OCI-M1 (cell line): Measurements from ENCODE around the gene EXOC4.
"Not testable (repeated sequence)": the region's sequence is repeated elsewhere in the genome, so short reads cannot be mapped to it uniquely, and the experiment has no call there.

Experiments
- DNase-seq: peaks from one replicate; lab custom pipeline; 2025; lab: John Stamatoyannopoulos, UW

Gene EXOC4

GRCh38 chr7:133252858-133253518 is at the start of gene EXOC4:
Gene EXOC4, plus strand, starts transcription at chr7:133253078.
- peak; percentile 95 for DNase-seq

DNA sequence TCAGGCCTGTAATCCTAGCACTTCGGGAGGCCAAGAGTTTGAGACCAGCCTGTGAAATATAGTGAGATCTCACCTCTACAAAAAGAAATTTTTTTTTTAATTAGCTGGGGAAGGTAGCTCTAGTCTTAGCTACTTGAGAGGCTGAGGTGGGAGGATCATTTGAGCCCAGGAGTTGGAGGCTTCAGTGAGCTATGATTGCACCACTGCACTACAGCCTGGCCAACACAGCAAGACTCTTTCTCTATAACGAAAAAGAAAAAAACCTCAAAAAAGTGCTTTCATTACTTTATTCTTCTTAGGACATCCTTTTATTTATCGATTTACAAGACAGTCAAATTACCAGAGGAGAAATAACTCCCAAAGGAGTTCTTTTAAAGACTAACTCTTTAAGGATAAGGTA is 49.4 kb upstream of the EXOC4 start:
- no peak for DNase-seq

GRCh38 chr7:133207687-133208086 is 45.2 kb upstream of the EXOC4 start:
- DNase-seq, result peak; percentile 5

GRCh38 chr7:133210817-133211216 is 42.1 kb upstream of the EXOC4 start:
- DNase-seq, result not testable (repeated sequence)

GRCh38 chr7:133213772-133214171 is 39.1 kb upstream of the EXOC4 start:
- not testable (repeated sequence) for DNase-seq

- DNase-seq, result no peak
These were observed 35.1 kb upstream of the EXOC4 start for GRCh38 chr7:133217773-133218172.

- DNase-seq, result peak; percentile 68
These were observed 22.2 kb upstream of the EXOC4 start for GRCh38 chr7:133230591-133231194.

DNA sequence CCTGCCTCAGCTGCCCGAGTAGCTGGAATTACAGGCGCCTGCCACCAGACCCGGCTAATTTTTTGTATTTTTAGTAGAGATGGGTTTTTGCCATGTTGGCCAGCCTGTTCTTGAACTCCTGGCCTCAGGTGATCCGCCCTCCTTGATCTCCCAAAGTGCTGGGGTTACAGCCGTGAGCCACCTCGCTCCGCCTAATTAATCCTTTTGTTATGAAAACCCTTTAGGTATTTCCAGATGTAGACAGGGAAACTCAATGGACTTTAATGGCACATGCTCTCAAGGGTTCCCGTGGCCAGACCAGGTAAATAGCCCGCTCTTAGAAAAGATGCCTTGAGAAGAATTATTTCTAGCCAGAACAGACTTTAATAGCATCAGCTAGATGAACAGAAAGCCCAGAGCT is 19.7 kb upstream of the EXOC4 start:
- DNase-seq, result no peak

- no peak for DNase-seq
These were observed 17.7 kb upstream of the EXOC4 start for GRCh38 chr7:133234961-133235875.

DNA sequence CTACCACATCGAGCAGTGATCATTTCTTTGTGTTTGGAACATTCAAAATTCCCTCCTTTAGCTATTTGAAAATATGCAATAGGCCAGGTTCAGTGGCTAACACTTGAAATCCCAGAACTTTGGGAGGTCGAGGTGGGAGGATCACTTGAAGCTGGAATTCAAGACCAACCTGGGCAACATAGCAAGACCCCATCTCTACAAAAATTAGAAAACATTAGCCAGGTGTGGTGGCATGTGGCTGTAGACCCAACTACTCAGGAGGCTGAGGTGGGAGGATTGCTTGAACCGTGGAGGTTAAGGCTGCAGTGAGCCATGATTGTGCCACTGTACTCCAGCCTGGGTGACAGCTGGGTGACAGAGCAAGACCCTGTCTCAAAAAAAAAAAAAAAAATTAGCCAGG is 15.3 kb upstream of the EXOC4 start:
- DNase-seq, result no peak

GRCh38 chr7:133240302-133240701 is 12.6 kb upstream of the EXOC4 start:
- no peak for DNase-seq

- no peak for DNase-seq
These were observed 6.3 kb upstream of the EXOC4 start for GRCh38 chr7:133246558-133246957.

GRCh38 chr7:133248901-133249300 is 4.0 kb upstream of the EXOC4 start:
- no peak for DNase-seq

DNA sequence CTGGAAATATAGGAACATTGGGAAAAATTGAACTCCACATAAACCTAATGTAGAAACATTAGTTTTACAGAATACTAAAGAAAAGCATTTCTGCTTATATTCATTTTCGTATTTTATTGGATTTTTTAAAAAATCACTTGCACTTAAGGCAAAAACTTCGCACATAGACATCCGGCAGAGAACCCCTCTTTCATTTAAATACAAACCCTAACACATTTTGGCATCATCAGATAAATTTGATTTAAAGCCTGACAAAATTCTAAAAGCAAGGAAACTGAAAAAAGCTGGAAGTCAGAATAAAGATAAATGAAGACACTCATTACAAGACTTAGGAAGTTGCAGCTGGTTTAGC is 396 bp upstream of the EXOC4 start:
- no peak for DNase-seq

DNA sequence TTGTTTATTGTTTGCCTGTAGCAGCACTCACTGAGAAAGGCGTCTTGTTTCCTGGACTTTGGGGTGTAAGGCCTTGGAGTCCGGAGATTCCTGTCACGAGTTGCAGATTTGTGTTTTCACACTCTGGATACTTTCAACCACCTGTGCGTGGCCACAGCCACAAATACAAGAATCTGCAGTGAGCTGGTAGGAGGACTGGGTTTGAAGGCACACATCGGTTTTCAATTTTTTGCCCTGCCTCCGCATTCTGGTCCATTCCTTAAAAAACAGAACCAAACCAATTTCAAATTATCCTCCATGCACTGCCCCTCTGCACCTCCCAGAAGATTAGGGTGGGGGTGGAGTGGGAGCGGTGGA is 619 bp downstream of the EXOC4 start:
- DNase-seq, result peak; percentile 13

- DNase-seq, result no peak
These were observed 2.6 kb downstream of the EXOC4 start for GRCh38 chr7:133255486-133255885.

DNA sequence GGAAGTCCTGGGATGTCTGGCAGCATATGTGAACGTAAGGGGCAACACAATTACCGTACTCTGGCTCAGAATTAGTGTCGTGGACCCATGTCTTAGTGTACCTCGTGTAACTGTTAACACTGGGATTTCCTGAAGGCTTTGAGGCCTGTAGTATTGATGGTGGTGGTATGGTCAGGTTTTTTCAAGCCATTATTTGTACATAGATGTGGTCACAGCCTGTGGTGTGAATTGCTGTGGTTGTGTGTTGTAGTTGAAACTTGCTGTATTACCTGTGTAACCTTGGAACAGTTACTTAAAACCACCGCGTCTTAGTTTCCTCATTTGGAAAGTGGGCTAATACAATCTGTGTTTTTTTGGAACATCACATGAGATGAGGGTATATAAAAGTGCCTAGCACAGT is 5.3 kb downstream of the EXOC4 start:
- no peak for DNase-seq

DNA sequence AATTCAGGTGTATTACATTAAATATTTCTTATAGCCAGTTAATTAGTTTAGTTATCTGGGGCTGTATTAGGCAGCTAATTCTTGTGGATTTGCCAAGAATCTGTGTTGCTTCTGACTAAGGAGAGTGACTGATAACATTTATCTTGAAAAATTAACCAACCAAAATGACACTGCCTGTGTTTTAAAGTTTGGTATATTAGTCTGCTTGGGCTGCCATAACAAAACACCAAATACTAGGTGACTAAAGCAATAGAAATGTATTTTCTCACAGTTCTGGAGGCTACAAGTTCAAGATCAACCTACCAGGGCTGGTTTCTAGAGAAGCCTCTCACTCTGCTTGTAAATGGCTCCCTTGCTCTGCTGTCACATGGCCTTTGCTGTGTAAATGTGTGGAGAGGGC is 12.9 kb downstream of the EXOC4 start:
- no peak for DNase-seq

GRCh38 chr7:133268355-133268754 is 15.5 kb downstream of the EXOC4 start:
- DNase-seq, result peak; percentile 22

DNA sequence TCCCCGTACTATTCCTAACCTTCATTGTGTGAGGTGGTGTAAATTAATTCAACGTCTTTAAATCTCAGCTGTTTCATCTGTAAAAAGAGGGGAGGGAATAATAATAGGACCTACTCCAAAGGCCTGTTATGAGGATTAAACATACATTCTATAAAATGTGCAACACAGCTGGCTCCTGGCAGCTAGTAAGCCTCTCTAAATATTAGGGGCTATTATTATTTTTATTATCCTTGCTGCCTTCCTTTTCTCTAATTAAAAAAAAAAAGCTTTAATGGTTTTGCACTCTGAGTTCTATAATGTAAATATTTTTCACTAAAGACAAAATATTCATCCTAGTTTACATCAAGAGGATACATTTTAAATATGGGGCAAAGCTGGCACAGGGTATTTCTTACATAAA is 19.5 kb downstream of the EXOC4 start:
- DNase-seq, result no peak

GRCh38 chr7:133273227-133273626 is 20.3 kb downstream of the EXOC4 start:
- DNase-seq, result no peak

- DNase-seq, result no peak
These were observed 21.4 kb downstream of the EXOC4 start for GRCh38 chr7:133274265-133274664.

DNA sequence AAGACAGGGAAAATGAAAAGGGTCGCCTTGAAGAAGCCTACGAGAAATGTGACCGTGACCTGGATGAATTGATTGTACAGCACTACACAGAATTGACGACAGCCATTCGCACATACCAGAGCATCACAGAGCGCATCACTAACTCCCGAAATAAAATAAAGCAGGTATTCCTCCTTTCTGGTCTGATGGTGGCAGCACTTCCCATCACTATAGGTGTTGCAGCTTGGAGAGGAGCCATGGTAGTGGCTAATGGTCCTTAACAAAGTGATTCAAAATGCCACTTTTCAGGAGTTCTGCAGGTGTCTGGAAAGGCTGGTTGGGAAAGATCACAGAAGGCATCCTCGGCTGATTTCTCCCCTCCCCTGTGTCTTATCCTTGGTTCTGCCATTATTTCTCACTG is 22.1 kb downstream of the EXOC4 start:
- DNase-seq, result no peak
